HG03159 (cell line): ENCODE results near the gene VAMP5.
"Not testable (repeated sequence)": the region's sequence is repeated elsewhere in the genome, so short reads cannot be mapped to it uniquely, and the experiment has no call there.

Source experiments
- ATAC-seq: cut with Tn5 transposase; IDR thresholded peaks from one replicate; pipeline ENCODE4 v1.9.1; 2021; ENCODE audit warnings: mild to moderate bottlenecking, moderate library complexity; ENCODE audit not compliant: unreplicated experiment

Gene VAMP5

GRCh38 chr2:85600235-85600575 is 16.0 kb downstream of the VAMP5 start:
- ATAC-seq, result no peak

- ATAC-seq, result no peak
Measured at GRCh38 chr2:85600951-85601770, 16.9 kb downstream of the VAMP5 start.

GRCh38 chr2:85601771-85602475 is 17.7 kb downstream of the VAMP5 start:
- peak; percentile 26 for ATAC-seq

- peak; percentile 92 for ATAC-seq
Measured at GRCh38 chr2:85602476-85603234, 18.4 kb downstream of the VAMP5 start, which contains the start of gene TMEM150A. TMEM150A (minus strand) TSS chr2:85602698; CDS start chr2:85601948, 750 bp downstream.

- not testable (repeated sequence) for ATAC-seq
Measured at GRCh38 chr2:85604133-85604444, 19.9 kb downstream of the VAMP5 start.

- no peak for ATAC-seq
Measured at GRCh38 chr2:85604568-85605339, 20.5 kb downstream of the VAMP5 start.

GRCh38 chr2:85605406-85606115 is 21.3 kb downstream of the VAMP5 start:
- no peak for ATAC-seq

- no peak for ATAC-seq
Measured at GRCh38 chr2:85606116-85606455, 21.9 kb downstream of the VAMP5 start.

GRCh38 chr2:85607268-85608215 is 23.3 kb downstream of the VAMP5 start:
- ATAC-seq, result no peak

GRCh38 chr2:85611217-85611704 is 27.0 kb downstream of the VAMP5 start:
- no peak for ATAC-seq

- peak; percentile 77 for ATAC-seq
Measured at GRCh38 chr2:85611705-85612587, 27.7 kb downstream of the VAMP5 start, which contains the start of gene C2orf68. C2orf68 (minus strand) TSS chr2:85612066; CDS start chr2:85611984, 82 bp downstream.

- no peak for ATAC-seq
Measured at GRCh38 chr2:85613717-85614515, 29.7 kb downstream of the VAMP5 start.

GRCh38 chr2:85614757-85615156 is 30.5 kb downstream of the VAMP5 start:
- ATAC-seq, result not testable (repeated sequence)

GRCh38 chr2:85615413-85615728 is 31.1 kb downstream of the VAMP5 start:
- ATAC-seq, result no peak

GRCh38 chr2:85617723-85618122 is 33.5 kb downstream of the VAMP5 start:
- ATAC-seq, result not testable (repeated sequence)

- ATAC-seq, result no peak
Measured at GRCh38 chr2:85619617-85620016, 35.4 kb downstream of the VAMP5 start.

GRCh38 chr2:85621338-85621737 is 37.1 kb downstream of the VAMP5 start:
- ATAC-seq, result no peak
